HL-60 (cell line): ENCODE data around the gene TMEM201.

Experiments
- DNase-seq, 2 experiments: peaks; one replicate each; pipeline ENCODE4 v3.0.0-alpha.2; 2010 to 2020; ENCODE audit warnings: low read depth in 1 of 2, low spot score in 1 of 2
- H3K27ac ChIP-seq: fragments of 250-450 bp; sonication (Bioruptor Pico); replicated peaks from 2 replicates; pipeline ENCODE4 v1.5.1; 2020; ENCODE audit warnings: mild to moderate bottlenecking, moderate library complexity
- H3K27me3 ChIP-seq: fragments of 250-450 bp; sonication (Bioruptor Pico); 2 replicates; pipeline ENCODE4 v1.5.1; 2021; ENCODE audit warnings: mild to moderate bottlenecking, moderate library complexity; ENCODE audit not compliant: insufficient read depth, poor library complexity, severe bottlenecking
- H3K4me3 ChIP-seq: replicated peaks from 2 replicates; pipeline ENCODE4 v1.5.1; 2011; ENCODE audit warnings: mild to moderate bottlenecking, control low read depth, low read length; ENCODE audit not compliant: insufficient read depth
- GABPA ChIP-seq: IDR thresholded peaks from 2 replicates; pipeline ENCODE4 v1.6.1; 2012; ENCODE audit warnings: low read depth
- POLR2AphosphoS5 ChIP-seq: IDR thresholded peaks from 2 replicates; pipeline ENCODE4 v1.6.1; 2012; ENCODE audit warnings: low read depth
- SPI1 ChIP-seq: IDR thresholded peaks from 2 replicates; pipeline ENCODE4 v1.6.1; 2012; ENCODE audit warnings: low read depth, mild to moderate bottlenecking, borderline replicate concordance
- TF ChIP-seq, protein P1 (sequence below): IDR thresholded peaks from 2 replicates; pipeline ENCODE4 v1.6.1; 2012; ENCODE audit warnings: low read depth; ENCODE audit not compliant: insufficient replicate concordance
- TF ChIP-seq, protein P2 (sequence below): IDR thresholded peaks from one replicate; pipeline ENCODE4 v1.5.1; 2011; ENCODE audit warnings: low read length, control low read depth, inconsistent platforms; ENCODE audit not compliant: insufficient read depth

TMEM201 gene

GRCh38 chr1:9663257-9663656 lies 74.5 kb downstream of the TMEM201 start:
- TF ChIP-seq GABPA (no peak), POLR2AphosphoS5 (no peak), SPI1 (no peak)
- TF ChIP-seq, protein P1, sequence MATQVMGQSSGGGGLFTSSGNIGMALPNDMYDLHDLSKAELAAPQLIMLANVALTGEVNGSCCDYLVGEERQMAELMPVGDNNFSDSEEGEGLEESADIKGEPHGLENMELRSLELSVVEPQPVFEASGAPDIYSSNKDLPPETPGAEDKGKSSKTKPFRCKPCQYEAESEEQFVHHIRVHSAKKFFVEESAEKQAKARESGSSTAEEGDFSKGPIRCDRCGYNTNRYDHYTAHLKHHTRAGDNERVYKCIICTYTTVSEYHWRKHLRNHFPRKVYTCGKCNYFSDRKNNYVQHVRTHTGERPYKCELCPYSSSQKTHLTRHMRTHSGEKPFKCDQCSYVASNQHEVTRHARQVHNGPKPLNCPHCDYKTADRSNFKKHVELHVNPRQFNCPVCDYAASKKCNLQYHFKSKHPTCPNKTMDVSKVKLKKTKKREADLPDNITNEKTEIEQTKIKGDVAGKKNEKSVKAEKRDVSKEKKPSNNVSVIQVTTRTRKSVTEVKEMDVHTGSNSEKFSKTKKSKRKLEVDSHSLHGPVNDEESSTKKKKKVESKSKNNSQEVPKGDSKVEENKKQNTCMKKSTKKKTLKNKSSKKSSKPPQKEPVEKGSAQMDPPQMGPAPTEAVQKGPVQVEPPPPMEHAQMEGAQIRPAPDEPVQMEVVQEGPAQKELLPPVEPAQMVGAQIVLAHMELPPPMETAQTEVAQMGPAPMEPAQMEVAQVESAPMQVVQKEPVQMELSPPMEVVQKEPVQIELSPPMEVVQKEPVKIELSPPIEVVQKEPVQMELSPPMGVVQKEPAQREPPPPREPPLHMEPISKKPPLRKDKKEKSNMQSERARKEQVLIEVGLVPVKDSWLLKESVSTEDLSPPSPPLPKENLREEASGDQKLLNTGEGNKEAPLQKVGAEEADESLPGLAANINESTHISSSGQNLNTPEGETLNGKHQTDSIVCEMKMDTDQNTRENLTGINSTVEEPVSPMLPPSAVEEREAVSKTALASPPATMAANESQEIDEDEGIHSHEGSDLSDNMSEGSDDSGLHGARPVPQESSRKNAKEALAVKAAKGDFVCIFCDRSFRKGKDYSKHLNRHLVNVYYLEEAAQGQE: no peak
- TF ChIP-seq, protein P2, sequence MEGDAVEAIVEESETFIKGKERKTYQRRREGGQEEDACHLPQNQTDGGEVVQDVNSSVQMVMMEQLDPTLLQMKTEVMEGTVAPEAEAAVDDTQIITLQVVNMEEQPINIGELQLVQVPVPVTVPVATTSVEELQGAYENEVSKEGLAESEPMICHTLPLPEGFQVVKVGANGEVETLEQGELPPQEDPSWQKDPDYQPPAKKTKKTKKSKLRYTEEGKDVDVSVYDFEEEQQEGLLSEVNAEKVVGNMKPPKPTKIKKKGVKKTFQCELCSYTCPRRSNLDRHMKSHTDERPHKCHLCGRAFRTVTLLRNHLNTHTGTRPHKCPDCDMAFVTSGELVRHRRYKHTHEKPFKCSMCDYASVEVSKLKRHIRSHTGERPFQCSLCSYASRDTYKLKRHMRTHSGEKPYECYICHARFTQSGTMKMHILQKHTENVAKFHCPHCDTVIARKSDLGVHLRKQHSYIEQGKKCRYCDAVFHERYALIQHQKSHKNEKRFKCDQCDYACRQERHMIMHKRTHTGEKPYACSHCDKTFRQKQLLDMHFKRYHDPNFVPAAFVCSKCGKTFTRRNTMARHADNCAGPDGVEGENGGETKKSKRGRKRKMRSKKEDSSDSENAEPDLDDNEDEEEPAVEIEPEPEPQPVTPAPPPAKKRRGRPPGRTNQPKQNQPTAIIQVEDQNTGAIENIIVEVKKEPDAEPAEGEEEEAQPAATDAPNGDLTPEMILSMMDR: no peak
- no peak overlapping the region for H3K4me3 ChIP-seq
- H3K27ac ChIP-seq: no peak overlapping the region
- no peaks in the 10 kb centered on the region for H3K27me3 ChIP-seq
- no peak for DNase-seq
